ENCODE data around the gene FAM53B.

GRCh38 chr10:124736491-124737136, 7.6 kb downstream of the FAM53B start:
- TF ChIP-seq CTCF (IDR thresholded peaks at IDR 0.05), result peak in 1 of 7 experiments; percentile 9
- peak; percentile 61 to 91 (median 63) for TF ChIP-seq POLR2AphosphoS5 (IDR thresholded peaks at IDR 0.05)
- TF ChIP-seq POLR2A (IDR thresholded peaks at IDR 0.05), result no peak
